Superior temporal gyrus (tissue), 1 donor: Measurements from ENCODE around the gene FCGR3B.
"Not testable (repeated sequence)": the region's sequence is repeated elsewhere in the genome, so short reads cannot be mapped to it uniquely, and the experiment has no call there.

Experiments used
- DNase-seq: peaks from one replicate; pipeline ENCODE4 v3.0.0-alpha.2; 2016; ENCODE audit errors: extremely low spot score

Gene FCGR3B

DNA sequence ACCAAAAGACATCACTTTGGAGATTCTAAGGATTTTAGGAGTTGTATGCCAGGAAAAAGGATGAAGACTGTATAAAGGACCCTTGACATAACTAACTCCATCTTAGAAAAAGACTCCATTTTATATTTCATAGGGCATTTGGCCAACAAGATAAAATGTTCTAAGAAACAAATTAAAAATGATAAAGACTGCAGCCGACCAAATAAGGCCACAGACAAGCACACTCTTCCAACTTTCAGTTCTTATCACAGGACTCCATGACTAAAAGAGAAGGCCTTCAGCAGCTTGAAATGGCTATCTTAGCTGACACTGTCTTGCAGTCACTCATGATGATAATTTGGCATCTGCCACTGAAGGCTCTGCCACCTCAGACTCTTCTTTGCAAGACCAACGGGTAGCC lies 8.2 kb upstream of the FCGR3B start:
- not testable (repeated sequence) for DNase-seq

DNA sequence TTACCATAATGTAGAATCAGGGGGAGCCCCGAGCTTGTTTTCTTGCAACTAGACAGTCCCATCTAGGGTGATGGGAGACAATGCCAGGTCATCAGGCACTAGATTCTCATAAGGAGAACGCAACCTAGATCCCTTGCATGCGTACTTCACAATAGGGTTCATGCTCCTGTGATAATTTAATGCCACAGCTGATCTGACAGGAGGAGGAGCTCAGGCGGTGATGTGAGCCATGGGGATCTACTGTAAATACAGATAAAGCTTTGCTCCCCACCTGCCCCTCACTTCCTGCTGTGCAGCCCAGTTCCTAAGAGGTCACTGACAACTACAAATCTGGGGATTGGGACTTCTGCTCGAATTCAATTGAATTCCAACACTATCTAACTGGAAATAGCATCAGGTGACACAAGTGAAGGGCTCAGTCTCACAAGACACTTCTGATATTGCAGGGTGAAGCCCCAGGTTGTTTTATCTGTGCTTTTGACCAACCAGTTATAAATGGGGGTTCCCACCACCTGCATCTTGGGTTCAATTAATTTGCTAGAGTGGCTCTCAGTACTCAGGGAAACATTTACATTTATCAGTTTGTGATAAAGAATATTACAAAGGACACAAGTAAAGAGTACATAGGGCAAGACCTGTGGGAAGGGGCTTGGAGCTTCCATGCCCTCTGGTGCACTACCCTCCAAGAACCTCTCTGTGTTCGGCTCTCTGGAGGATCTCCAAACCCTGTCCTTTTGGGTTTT lies 7.4 kb upstream of the FCGR3B start:
- not testable (repeated sequence) for DNase-seq

- DNase-seq = not testable (repeated sequence)
These were observed 6.0 kb upstream of the FCGR3B start for GRCh38 chr1:161636976-161637375.

DNA sequence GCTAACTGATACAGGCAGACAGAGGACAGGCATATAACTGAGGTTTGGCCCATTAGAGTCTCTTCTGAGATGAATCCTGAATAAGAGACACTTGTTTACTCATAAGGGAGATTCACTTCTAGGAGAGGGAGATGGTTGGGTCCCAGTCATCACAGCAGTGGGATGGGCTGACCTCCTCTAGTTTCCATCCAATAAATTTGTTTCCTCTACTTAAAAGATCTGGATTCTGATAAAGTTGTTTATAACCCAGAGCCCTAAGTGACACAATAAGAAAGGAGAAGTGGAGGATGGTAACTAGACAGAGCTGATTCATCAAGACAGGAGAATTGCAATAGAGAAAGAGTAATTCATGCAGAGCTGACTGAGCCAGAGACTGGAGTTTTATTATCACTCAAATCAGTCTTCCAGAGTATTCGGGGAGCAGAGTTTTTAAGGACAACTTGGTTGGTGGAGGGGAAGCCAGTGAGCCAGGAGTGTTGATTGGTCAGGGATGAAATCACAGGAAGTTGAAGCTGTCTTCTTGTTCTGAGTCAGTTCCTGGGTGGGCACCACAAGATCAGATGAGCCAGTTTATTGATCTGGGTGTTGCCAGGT lies 5.3 kb upstream of the FCGR3B start:
- DNase-seq = not testable (repeated sequence)

DNA sequence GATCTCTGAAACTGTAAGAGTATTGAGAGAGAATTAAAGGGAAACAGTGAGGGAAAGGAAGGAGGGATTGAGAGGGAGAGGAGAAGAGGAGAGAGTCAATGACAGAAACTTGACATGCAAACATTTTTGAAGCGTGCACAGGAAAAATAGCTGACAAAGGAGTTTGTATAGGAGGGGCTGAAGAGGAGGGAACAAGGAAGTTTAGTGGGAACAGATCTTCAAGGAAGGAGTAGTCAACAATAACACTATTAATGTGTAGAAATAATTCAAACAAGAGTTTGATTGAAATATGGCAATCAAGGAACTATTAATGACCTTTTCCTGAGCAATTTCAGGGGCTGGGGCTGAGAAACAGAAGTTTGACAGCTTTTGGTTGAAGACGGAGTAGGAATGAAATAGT lies 4.0 kb upstream of the FCGR3B start:
- DNase-seq = not testable (repeated sequence)

DNA sequence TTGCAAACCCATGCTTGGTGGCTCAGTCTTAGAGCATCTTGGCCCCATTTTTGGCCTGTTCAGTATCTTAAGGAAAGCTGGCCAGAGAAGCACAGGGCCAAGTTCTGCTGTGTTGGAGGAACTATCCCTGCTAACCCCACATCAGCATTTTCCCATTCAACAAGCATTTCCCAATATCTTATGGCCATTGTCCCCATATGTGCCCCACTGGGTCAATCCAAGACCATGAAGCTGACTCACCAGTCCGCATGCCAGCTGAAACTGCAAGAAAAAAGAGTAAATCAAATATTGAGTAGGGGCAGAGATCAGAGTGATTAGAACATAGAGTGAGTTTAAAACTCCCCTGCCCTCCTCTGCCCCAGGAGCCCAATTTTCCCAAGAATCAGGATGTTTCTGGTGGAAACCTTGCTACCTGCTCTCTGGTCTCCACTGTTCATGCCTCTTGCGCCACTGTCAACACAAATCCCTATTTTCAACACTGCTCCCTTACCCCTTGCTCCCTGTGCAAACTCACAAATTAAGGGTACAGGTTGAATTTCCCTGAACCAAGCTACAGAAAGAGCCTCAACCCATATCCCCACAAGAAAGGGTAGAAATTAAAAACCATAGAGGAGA lies 741 bp downstream of the FCGR3B start:
- not testable (repeated sequence) for DNase-seq

DNA sequence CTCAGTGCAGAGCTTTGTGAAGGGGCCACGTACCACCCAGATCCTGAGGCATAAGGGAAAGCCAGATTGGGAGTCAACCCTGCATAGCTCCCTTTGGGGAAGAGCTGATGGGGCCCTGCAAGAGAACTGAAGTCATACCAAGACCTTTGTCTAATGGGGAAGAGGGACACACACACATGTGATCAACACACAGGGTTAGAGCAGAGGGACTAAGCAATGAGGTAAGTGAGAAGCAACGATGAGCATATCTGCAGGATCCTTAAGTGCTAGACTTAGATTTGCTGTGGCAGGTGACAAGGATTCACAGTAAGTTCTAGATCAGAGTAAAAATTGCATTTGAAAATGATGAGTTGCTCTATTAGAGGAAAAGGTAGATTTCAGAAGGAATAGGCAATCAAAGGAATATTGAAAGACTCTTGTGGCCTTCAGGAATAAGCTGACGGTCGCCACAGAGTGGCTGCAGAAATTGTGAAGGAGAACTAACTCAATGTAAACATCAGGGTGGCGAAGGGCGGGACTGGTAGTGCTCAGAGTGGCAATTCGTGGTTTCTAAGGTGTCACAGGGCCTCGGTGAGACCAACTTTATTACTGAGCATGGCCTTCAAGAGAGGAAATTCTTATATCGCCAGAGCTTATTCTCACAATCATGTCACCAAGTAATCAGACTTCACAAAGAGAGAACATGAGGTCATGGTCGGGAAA lies 4.4 kb downstream of the FCGR3B start:
- not testable (repeated sequence) for DNase-seq

GRCh38 chr1:161624605-161625004 lies 6.4 kb downstream of the FCGR3B start:
- not testable (repeated sequence) for DNase-seq

DNA sequence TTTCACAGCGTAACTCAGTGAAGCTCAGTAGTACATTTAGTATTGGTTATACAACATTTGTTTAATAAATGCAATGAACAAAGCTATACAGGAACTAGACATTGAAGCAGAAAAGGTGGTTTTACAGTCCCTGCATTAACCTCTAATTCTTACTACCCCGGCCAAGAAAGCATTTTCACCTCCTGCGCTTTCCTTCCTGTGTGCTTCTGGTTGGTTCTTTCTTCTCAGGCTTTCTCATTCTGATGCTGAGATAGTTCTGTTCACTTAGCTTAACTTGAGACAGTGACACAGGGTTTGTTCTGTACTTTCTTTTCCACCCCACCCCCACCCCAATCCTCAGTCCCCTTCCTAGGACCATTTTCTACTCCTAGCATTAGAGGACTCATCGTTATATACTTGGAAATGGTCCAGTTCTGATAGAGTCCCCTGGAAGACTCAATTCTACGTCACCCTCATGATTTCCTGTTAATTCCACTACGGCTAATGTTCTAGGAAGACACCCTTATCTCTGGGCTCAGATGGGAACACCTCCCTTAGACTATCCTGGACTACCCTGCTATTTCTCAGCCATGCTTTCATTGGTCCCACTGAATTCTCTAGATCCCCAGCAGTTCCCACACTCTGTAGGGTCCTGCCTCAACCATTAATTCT lies 7.5 kb downstream of the FCGR3B start:
- DNase-seq = not testable (repeated sequence)

GRCh38 chr1:161622054-161622453 lies 8.9 kb downstream of the FCGR3B start:
- not testable (repeated sequence) for DNase-seq

DNA sequence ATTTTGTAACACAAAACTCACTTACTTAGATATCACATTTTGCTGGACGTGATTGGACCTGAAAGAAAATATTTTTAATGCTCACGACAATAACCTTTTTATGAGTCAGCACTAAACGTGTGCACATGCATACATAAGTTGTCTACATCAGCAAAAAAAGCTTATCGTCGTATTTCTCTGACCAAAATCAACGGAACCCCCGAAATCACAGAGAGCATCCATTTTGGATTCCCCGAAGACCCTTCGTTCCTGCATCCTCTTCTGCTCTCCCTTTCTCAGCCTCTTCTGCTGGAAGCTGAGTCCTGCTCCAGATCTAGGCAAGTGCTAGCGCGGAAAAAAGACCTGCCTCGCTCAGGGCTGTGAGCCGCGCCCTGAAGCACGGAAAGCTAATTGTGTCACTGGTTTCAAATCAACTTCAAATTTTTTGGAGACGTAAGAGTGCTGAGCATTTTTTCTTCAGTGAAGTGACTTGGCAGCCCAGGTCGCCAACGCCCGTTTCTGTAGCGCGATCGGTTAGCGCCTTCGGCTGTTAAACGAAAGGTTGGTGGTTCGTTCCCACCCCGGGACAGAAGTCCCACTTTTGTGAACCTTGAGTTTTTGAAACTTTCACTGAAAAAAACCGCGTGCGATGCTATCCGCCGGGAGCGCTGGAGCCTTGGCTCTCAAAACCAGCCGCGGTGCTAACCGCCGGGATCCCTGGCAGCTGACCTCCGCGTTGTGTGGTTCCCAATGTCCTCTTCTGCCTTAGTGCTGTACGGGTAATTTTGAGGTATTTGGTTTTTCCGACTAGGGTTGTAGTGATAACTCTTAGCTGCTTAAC lies 9.6 kb downstream of the FCGR3B start:
- peak; percentile 88 for DNase-seq

DNA sequence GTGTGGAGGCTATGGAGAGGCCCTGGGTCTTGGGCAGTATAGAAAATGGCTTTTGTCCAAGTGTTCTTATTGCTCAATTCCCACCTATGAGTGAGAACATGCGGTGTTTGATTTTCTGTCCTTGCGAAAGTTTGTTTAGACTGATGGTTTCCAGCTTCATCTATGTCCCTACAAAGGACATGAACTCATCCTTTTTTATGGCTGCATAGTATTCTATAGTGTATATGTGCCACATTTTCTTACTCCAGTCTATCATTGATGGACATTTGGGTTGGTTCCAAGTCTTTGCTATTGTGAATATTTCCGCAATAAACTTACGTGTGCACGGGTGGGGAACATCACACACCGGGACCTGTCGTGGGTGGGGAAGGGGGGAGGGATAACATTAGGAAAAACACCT lies 10.6 kb downstream of the FCGR3B start:
- not testable (repeated sequence) for DNase-seq

DNA sequence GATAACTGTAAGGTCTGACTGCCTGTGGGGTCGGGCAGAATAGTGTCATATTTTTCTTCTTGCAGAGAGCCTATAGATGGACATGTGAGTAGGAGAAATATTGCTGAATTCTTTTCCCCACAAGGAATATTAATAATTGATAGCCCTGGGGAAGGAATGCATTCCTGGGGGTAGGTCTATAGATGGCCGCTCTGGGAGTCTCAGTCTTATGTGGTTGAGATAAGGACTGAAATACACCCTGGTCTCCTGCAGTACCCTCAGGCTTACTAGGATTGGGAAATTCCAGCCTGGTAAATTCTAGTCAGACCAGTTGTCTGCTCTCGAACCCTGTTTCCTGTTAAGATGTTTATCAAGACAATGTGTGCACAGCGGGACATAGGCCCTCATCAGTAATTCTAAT lies 12.5 kb downstream of the FCGR3B start:
- not testable (repeated sequence) for DNase-seq

DNA sequence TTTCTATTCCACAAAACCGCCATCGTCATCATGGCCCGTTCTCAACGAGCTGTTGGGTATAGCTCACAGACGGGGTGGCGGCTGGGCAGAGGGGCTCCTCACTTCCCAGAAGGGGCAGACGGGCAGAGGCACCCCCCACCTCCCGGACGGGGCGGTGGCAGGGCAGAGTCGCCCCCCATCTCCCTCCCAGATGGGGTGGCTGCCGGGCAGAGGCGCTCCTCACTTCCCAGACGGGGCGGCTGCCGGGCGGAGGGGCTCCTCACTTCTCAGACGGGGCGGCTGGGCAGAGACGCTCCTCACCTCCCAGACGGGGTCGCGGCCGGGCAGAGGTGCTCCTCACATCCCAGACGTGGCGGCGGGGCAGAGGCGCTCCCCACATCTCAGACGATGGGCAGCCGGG lies 14.6 kb downstream of the FCGR3B start:
- DNase-seq = not testable (repeated sequence)

GRCh38 chr1:161613142-161613514 lies 17.8 kb downstream of the FCGR3B start:
- DNase-seq = not testable (repeated sequence)

- DNase-seq = peak; percentile 96
These were observed 18.4 kb downstream of the FCGR3B start for GRCh38 chr1:161612322-161613141.

DNA sequence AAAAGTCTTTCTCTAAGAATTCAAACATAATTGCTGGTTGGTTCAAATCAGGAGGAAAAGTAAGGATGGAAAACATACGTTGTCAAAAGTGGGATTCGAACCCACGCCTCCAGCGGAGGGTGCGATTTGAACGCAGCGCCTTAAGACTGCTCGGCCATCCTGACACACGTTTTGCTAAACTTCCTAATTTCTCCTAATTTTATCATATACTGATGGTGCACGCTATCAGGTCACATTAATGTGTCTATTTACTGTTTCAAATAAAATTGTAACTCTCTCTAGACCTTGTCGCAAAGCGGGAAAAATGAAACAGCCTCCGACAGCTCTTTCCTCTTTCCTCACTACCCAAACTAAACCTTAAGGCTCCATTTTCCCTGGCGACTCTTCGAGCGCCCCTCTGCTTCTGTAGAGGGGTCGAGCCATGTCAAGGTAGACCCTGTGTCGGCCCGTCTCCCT lies 19.1 kb downstream of the FCGR3B start:
- DNase-seq = peak; percentile 49

GRCh38 chr1:161610198-161610597 lies 20.8 kb downstream of the FCGR3B start:
- DNase-seq = not testable (repeated sequence)

- DNase-seq = not testable (repeated sequence)
These were observed 24.2 kb downstream of the FCGR3B start for GRCh38 chr1:161606541-161607336.
